Mammary epithelial cell (primary cell): Measurements from ENCODE around the gene NKD1.

ENCODE experiments used
- EZH2 ChIP-seq: IDR thresholded peaks from 2 replicates; pipeline ENCODE4 v1.6.1; 2012; ENCODE audit warnings: low read length, inconsistent platforms, borderline replicate concordance
- TF ChIP-seq, protein P1 (sequence below), 2 donors: IDR thresholded peaks in 1 of 2; conservative IDR thresholded peaks in 1 of 2; 2 replicates each; pipeline ENCODE4 v1.5.1; 2011 to 2012; ENCODE audit warnings: inconsistent platforms in 2 of 2, low read length in 2 of 2, mild to moderate bottlenecking in 2 of 2, control low read depth in 1 of 2, low read depth in 1 of 2; ENCODE audit not compliant: insufficient read depth in 1 of 2; ENCODE audit errors: extremely low read depth in 1 of 2

DNA sequence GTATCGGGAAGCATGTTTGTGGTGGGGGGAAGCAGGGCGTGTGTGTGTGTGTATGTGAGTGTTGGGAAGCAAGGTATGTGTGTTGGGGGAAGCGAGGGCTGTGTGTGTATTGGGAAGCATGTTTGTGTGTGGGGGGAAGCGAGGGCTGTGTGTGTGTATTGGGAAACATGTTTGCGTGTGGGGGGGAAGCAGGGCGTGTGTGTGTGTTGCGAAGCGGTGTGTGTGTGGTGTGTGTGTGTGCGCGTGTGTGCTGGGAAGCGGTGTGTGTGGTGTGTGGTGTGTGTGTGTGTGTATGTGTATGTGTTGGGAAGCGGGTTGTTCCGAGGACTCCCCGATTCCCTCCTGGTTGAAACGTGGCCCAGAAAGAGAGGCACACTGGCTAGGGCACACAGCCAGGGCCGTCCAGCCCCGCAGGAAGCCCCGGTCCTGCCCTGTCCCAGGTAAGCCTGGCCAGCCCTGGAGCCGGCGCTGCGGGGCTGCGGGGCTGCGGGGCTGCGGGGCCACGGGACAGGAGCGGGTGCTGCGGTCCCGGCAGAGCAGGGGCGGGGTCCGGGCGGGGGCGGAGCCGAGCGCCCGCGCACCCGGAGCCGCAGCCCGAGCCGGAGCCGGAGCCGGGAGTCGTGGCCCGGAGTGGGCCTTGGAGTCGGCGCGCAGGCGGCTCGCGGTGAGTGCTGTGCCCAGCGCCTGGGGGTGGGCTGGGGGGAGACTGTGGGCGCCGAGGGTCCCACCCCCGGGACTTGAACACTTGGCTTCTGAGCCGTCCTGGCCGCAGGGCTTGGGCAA is 145.0 kb downstream of the NKD1 start, which contains the start of gene NOD2:
- TF ChIP-seq, protein P1, sequence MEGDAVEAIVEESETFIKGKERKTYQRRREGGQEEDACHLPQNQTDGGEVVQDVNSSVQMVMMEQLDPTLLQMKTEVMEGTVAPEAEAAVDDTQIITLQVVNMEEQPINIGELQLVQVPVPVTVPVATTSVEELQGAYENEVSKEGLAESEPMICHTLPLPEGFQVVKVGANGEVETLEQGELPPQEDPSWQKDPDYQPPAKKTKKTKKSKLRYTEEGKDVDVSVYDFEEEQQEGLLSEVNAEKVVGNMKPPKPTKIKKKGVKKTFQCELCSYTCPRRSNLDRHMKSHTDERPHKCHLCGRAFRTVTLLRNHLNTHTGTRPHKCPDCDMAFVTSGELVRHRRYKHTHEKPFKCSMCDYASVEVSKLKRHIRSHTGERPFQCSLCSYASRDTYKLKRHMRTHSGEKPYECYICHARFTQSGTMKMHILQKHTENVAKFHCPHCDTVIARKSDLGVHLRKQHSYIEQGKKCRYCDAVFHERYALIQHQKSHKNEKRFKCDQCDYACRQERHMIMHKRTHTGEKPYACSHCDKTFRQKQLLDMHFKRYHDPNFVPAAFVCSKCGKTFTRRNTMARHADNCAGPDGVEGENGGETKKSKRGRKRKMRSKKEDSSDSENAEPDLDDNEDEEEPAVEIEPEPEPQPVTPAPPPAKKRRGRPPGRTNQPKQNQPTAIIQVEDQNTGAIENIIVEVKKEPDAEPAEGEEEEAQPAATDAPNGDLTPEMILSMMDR (conservative IDR thresholded peaks at IDR 0.05 in 1 of 2, IDR thresholded peaks at IDR 0.05 in 1 of 2; ENCODE audit: extremely low read depth in 1 of 2, insufficient read depth in 1 of 2, low read depth in 1 of 2, low read length in 2 of 2), result no peak
- no peak for TF ChIP-seq EZH2
